Measurements from ENCODE around the gene ATP5F1E.
"Not testable (repeated sequence)": the region's sequence is repeated elsewhere in the genome, so short reads cannot be mapped to it uniquely, and the experiment has no call there.

The ATP5F1E gene

DNA sequence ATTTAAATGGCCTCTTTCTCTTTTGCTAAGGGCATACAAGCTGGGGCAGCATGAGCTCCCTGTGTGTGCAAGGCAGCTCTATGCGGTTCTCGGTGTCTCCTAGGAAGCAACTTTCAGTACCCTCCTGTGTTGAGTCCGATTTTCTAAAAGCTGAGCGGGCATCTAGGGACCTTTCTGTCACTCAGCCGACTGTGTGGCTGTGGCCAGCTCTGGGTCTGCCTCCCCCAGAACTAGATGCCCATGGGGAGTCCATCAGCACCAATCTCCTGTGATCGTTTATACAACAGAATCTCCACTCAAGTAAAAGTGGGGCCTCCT, 43.6 kb downstream of the ATP5F1E start:
- DNase-seq (no peak), ATAC-seq (no peak)

GRCh38 chr20:58987790-58988564, 44.2 kb downstream of the ATP5F1E start:
- no peak for DNase-seq
- ATAC-seq: no peak

- no peak for DNase-seq
- no peak for ATAC-seq
Measured at GRCh38 chr20:58986968-58987517, 45.1 kb downstream of the ATP5F1E start.

GRCh38 chr20:58986286-58986967, 45.7 kb downstream of the ATP5F1E start:
- DNase-seq: no peak
- no peak for ATAC-seq

DNA sequence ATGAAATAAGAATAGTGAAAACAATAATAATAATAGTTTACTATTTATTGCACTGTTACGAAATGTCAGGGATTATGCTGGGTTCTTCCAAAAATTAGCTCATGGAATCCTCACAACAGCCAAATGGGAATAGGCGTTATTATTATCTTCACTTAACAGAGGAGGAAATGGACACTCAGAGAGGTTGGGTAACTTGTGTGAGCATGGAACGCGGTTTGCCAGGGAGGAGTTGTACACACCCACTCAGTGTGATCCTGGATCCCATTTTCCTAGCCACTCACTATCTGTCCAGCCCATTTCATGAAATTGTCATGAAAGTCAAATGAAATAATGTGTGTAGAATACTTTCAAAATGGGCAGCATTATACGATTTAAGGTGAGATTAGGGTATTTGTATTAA, 46.5 kb downstream of the ATP5F1E start:
- ATAC-seq (no peak), DNase-seq (no peak)

DNA sequence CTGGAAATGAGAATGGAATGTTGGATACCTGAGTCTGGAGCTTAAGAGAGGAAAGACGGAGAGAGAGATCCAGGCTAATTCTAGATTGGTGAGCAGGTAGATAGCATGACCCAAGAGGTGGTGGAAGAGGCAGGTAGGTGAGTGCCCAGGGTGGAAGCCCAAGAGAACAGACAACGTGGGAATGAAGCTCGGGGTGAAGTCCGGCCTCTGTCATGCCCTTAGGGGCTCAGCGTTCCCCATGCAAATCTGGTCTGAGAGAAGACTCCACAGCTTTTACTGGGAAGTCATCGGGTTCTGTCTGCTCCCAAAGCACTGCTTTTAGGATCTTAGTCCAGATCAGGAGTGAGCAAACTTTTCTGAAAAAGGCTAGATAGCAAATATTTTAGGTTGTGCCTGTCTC, 47.4 kb downstream of the ATP5F1E start:
- DNase-seq: no peak
- no peak for ATAC-seq

GRCh38 chr20:58983115-58983468, 49.0 kb downstream of the ATP5F1E start:
- not testable (repeated sequence) for DNase-seq, ATAC-seq

GRCh38 chr20:58982406-58983114, 49.6 kb downstream of the ATP5F1E start:
- ATAC-seq: no peak
- DNase-seq: no peak

DNA sequence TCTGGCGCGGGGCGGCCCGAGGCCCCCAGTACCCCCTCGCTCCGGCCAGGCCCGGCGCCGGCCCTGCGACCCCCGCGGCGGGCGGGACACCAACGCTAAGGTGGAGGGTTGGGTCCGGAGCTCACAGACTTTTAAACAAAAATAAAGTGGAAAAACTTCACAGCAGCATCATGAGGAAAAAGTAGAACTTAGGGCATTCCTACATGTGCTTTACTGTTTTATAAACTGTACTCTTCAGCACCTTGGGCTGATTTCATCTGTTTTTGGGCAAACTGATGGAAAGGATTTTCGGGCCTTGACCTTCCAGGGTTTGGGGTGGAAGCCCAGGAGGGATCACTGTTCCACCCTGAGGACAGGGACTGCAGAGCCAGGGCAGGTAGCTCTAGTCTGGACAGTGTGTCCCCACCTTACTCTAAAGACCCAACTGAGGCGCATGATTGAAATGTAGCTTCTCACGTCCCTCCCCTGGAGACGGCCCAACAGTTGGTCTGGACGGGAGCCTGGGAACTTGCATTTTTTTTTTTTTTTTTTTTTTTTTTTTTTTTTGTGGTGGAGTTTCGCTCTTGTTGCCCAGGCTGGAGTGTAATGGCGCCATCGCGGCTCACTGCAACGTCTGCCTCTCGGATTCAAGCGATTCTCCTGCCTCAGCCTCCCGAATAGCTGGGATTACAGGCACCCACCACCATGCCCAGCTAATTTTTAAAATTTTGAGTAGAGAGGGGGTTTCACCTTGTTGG, 50.3 kb downstream of the ATP5F1E start:
- ATAC-seq: no peak

GRCh38 chr20:58980711-58981627, 51.2 kb downstream of the ATP5F1E start, which contains the start of gene NELFCD:
TSS of gene NELFCD (plus strand) at chr20:58981256. CDS start at chr20:58981310, 54 bp downstream.
- peak; percentile 86 for ATAC-seq
- peak; percentile 96 for DNase-seq

More for the DNA sequence above, 50.3 kb downstream of the ATP5F1E start:
- DNase-seq: no peak

GRCh38 chr20:58978351-58979190, 53.6 kb downstream of the ATP5F1E start:
- no peak for DNase-seq

DNA sequence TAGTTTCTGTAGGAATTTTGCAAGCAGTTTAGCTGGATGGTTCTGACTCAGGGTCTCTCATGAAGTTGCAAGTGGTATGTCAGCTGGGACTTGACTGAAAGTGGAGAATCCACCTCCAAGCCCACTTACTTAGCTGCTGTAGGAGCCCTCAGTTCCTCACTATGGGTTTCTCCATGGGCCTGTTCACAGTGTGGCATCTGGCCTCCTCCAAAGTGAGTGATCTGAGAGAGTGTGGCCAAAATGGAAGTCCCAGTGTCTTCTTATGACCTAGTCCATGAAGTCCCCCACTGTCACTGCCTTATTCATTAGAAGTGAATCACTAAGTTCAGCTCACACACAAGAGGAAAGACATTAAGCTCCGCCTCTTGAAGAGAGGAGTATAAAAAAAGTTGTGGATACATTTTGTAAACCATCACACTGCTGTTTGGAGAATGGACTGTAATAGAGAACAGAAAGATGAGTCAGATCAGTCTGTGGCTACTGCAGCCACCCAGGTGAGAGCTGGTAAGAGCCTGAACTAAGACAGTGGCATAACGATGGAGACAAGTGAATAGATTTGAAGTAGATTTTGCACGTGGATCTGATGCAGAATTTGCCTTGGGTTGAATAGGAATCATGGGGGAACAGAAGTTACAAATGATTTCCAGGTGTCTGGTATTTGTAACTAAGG, 55.9 kb downstream of the ATP5F1E start:
- ATAC-seq: no peak
- DNase-seq: no peak

More at GRCh38 chr20:58978351-58979190, 53.6 kb downstream of the ATP5F1E start:
- no peak for ATAC-seq
